Rectal smooth muscle tissue (tissue), 1 donor: Measurements from ENCODE around the gene HIC2.
A peak's percentile ranks its signal among the peaks of the same experiment; 100 is the strongest.
"Not testable (repeated sequence)": the region's sequence is repeated elsewhere in the genome, so short reads cannot be mapped to it uniquely, and the experiment has no call there.

Source experiments
- H3K27ac ChIP-seq: one replicate; pipeline ENCODE4 v1.7.0; 2013; ENCODE audit warnings: low read depth, low read length, inconsistent platforms
- H3K27me3 ChIP-seq: one replicate; pipeline ENCODE4 v1.7.0; 2013; ENCODE audit warnings: low read length; ENCODE audit not compliant: control insufficient read depth, insufficient read depth
- H3K36me3 ChIP-seq: one replicate; pipeline ENCODE4 v1.7.0; 2013; ENCODE audit warnings: low read length; ENCODE audit not compliant: control insufficient read depth, insufficient read depth
- H3K4me1 ChIP-seq: one replicate; pipeline ENCODE4 v1.7.0; 2013; ENCODE audit warnings: low read length; ENCODE audit not compliant: control insufficient read depth, insufficient read depth
- H3K4me3 ChIP-seq: one replicate; pipeline ENCODE4 v1.7.0; 2013; ENCODE audit warnings: low read length
- H3K9ac ChIP-seq: one replicate; pipeline ENCODE4 v1.7.0; 2013; ENCODE audit warnings: low read length

HIC2 gene

DNA sequence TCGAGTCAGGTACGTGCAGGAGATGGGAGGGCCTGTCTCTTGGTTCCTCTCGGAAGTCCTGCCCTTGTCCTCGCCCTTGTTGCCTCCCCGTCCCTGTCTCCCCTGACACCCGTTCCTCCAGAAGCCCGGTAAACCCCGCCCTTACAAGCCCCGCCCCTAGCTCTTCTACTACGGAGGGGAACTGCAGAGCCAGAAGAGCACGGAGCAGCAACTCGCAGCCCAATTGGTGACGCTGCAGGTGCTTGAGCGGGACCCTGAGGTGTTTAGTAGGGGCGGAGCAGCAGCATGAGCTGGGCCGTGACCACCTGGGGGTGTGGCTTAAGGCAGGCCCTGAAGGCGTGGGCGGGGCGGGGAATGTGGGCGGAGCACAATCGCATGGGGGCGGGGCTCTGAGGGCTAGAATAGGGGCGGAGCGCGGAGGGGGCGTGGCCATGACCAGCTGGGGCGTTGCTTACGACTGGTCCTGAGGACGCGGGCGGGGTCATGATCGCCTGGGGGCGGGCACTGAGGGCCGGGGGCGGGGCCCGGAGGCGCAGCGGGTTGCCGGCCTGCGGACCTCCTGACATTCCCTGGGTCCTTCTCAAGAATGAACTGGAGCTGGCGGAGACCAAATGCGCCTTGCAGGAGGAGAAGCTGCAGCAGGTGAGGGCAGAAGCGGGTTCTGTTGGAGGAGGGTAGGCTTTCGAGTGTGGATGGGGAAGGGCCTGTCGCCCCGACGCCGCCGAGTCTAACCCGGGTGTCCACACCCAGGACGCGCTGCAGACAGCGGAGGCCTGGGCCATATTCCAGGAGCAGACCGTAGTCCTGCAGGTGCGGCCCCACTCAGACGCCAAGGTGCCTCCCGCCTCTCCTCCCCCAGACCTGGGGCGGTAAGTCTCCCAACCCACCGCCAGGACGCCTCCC lies 51.3 kb downstream of the HIC2 start:
- H3K4me1 ChIP-seq, H3K27me3 ChIP-seq, H3K9ac ChIP-seq, H3K27ac ChIP-seq, H3K36me3 ChIP-seq: not testable (repeated sequence)
- peak overlapping the region; percentile 40 for H3K4me3 ChIP-seq

DNA sequence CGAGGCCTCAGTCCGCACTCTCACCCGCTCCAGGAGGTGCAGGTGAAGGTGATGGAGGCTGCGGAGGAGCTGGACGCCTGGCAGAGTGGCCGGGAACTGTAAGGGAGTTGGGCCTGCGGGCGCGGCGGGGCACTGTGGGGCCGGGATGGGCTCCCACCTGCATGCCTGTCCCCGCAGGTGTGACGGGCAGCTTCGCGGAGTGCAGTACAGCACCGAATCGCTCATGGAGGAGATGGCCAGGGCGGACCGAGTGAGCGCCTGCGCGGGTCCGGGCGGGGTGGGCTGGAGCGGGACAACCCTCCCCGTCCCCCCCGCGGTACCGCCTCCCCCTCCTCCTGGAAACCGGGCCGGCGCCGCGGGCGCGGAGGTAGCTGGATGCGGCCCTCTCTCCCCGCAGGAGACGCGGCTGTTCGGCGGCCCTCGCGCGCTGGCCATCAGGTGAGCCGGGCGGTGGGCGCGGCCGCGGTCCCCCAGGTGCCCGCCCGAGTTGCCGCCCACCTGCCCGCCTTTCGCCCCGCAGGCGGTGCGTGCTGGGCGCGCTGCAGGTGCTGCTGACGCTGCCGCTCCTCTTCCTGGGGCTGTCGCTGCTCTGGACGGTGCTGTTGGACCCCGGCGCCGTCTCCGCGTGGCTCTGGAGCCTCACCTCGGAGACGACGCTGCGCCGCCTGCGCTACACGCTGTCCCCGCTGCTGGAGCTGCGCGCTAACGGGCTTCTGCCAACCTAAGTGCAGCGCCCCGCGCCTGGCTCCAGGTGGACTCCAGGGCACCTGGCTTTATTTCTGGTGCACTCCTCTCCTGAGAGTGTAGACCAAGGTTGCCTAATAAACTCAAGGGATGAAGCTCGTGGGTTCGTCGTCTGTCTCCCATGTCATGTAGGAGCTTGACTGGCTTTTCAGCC lies 52.2 kb downstream of the HIC2 start:
- H3K27ac ChIP-seq, H3K36me3 ChIP-seq, H3K27me3 ChIP-seq, H3K4me3 ChIP-seq, H3K9ac ChIP-seq, H3K4me1 ChIP-seq: not testable (repeated sequence)

DNA sequence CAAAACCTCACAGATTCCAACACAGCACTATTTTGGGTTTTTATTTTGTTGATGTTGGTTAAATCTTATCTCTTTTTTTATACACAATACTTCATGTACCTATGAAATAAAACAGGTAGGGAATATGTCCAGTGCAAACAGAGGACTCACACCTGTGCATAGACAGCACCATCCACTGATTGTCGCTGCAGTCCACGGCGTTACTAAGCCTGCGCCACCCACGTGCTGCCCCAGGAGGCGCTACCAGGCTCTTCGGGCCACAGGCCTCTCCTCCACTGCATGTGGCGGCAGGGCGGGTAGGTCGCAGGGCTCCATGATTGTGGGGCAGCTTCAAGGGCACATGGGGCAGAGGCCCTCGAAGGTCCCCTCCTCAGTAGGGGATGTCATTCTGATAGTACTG lies 55.8 kb downstream of the HIC2 start:
- H3K4me3 ChIP-seq, H3K9ac ChIP-seq, H3K27me3 ChIP-seq, H3K4me1 ChIP-seq, H3K27ac ChIP-seq, H3K36me3 ChIP-seq: not testable (repeated sequence)

DNA sequence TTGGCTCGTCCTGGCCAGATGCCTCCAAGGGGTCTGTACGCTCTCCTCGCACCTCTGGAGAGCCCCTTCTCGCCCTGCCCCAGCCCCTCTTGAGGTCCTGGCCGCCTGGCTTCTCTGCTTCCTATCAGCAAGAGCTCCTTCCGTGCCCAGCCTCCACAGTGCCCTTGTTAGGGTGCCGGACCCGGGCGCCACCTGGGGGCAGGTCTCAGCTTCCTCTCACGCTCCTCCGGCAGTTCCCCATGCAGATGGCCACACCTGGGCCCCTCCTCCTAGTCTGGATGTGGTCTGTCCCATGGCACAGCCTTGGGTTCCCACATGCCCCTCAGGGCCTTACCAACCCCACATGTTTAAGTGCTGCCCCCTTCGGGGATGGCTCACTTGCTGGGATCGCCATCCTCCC lies 56.5 kb downstream of the HIC2 start:
- not testable (repeated sequence) for H3K4me1 ChIP-seq, H3K27me3 ChIP-seq, H3K36me3 ChIP-seq, H3K9ac ChIP-seq, H3K27ac ChIP-seq, H3K4me3 ChIP-seq

DNA sequence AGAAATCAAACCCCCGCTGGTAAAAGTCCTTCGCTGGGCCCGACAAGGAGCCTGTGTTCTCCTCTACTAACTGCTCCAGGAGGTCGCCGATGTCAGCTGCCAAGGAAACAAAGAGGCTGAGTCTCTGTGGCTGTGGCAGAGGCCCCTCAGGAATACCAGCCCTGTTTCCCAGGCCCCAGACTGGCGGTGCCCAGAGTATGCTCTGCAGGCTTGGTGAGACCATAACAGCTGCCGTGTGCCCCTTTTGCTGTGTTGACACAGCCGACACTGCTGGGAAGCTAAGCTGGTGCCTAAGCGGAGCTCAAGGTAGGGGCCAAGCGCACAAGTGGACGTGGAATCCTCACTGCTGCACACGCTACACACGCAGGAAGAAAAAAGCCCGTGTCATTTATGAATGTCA lies 66.9 kb downstream of the HIC2 start:
- H3K36me3 ChIP-seq = not testable (repeated sequence)

DNA sequence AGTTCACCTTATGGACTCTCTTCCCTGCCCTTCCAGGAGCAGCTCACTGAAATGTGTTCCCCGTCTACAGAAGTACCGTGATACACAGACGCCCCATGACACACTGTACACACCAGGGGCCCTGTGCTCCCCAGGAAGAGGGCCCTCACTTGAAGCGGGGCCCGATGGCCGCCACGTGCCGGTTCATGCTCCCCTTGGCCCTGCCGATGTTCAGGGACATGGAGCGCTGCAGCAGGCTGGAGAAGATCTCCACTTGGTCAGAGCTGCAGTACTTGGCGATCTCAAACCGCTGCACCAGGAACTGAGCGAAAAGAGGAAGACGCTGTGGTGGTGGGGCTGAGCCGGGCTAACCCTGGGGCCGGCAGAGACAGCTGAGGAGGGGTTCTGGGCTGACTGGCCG lies 70.6 kb downstream of the HIC2 start:
- not testable (repeated sequence) for H3K4me3 ChIP-seq, H3K27ac ChIP-seq, H3K9ac ChIP-seq, H3K27me3 ChIP-seq, H3K36me3 ChIP-seq, H3K4me1 ChIP-seq

More for the DNA sequence above, 66.9 kb downstream of the HIC2 start:
- H3K9ac ChIP-seq, H3K27ac ChIP-seq, H3K27me3 ChIP-seq, H3K4me3 ChIP-seq, H3K4me1 ChIP-seq: not testable (repeated sequence)

DNA sequence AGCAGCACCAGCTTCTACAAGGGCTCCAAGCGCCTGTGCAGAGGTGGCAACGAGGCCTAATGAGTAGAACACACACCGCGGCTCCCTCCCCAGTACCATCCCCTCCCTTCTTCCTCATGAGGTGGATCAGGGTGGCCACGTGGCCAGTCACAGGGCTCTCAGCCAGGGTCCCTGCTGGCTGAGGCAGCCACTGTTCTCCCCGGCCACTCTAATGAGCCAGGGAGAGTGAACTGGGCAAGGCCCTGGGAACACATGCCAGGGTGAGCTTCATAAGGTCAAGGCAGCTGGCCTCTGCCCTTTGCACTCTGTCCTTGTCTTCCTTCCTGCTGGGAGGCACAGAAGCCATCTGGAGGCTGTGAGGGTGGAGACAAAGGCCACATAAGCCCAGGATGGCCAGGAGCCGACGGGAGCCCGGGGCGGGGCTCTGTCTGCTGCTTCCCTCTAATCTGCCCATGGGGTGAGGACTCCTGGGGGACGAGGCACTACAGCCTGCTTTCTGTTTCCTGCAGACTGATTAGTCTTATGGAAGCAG lies 72.0 kb downstream of the HIC2 start:
- H3K27ac ChIP-seq, H3K4me3 ChIP-seq, H3K27me3 ChIP-seq, H3K9ac ChIP-seq, H3K4me1 ChIP-seq, H3K36me3 ChIP-seq: not testable (repeated sequence)

DNA sequence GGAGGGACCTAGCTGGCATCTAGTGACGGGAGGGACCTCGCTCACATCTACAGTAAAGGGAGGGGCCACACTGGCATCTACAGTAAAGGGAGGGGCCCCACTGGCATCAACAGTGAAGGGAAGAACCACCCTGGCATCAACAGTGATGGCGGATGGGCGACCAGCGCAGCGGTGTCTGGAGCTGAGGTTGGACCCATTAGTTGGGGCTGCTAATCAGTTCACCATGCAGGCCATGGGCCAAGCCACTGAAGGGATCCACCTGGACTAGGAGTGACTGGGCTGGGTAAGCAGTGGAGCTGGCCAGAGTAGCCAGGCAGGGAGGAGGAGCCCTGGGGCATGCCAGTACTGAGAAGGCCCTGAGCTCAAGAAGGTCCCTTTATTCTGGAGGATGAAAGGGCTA lies 73.4 kb downstream of the HIC2 start:
- H3K9ac ChIP-seq, H3K27ac ChIP-seq, H3K4me1 ChIP-seq, H3K36me3 ChIP-seq, H3K4me3 ChIP-seq, H3K27me3 ChIP-seq: not testable (repeated sequence)

DNA sequence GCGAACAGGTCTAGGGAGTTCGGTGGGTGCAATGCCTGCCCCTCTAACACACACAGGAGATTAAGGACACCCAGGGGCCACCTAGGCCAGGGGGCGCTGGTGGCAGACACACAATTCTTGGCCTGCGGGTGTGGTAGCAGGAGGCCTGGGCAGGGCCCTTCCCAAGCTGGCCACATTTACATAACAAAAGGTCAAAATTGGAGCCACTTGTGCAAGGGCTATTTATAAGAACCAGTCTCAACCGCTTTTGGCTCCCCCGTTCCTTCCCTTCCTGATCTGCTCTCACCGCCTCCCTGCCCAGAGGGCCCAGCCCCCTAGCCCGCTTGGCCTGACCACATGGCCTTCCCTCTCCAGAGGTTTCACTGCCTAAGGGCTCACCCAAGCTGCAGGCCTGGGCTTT lies 75.1 kb downstream of the HIC2 start:
- not testable (repeated sequence) for H3K4me1 ChIP-seq, H3K4me3 ChIP-seq, H3K9ac ChIP-seq, H3K27ac ChIP-seq, H3K27me3 ChIP-seq, H3K36me3 ChIP-seq

DNA sequence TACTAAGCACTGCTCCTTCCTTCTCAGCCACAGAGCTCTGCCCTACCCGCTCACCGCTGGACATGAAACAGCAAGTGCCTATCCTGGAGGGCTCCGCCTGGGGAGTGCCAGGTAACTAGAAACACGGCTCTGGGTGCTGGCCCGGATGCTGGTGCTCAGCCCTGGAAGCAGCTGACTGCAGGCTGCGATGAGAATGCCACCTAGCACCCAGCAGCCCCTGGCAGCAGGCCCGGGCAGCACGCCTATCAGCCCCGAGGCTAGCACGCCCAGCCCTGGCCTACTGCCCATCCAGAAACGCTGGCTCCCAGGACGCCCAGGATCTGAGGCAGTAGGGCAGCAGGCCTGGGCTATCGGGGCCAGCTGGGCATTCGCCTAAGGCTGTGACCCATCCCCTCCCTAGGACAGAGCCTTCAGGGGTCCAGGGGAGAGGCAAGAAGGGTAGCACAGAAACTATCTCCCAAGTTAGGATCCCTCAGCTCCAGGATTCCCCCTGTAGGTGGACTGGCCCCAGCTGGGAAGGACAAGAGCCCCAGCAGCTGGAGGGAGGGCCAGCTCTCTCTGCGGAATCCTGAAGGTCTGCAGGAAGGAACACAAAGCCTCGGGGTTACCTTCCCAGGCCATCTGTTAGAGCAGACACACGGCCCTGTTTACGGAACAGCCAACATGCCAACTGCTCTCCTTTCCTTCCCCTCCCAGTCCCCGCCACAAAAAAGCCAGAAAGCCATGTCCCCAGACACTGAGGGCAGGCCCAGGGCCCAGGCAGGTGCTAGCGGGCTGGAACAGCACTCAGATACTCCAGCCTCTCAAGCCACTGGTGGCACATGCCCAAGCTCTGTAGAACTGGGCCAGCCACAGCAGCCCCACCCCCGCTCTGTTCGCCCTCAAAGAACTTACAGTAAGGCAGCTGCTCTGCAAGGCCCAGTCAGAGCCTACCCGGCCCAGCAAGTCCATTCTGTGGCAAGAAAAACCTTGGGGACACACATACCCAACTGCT lies 76.9 kb downstream of the HIC2 start:
- H3K4me3 ChIP-seq, H3K4me1 ChIP-seq, H3K27ac ChIP-seq, H3K9ac ChIP-seq, H3K36me3 ChIP-seq, H3K27me3 ChIP-seq: not testable (repeated sequence)

DNA sequence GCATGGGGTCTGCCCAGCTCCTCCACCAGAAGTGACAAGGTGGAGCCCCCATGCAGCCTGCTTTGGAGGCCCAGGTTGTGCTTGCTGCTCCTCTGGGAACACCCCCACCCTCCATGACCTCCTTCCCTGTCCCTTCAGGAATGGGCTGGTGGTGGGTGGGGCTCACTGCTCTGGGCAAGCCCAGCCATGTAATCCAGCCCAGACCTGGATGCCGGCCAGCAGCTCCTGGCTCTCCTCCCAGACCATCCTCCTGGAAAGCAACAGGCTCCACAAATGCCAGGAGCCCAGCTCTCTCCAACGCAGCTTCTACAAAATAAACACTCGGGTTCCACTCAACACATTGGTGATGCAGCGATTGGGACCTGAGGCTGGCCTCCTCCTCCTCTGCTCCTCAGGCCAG lies 80.8 kb downstream of the HIC2 start:
- not testable (repeated sequence) for H3K4me1 ChIP-seq, H3K9ac ChIP-seq, H3K27ac ChIP-seq, H3K27me3 ChIP-seq, H3K36me3 ChIP-seq, H3K4me3 ChIP-seq

DNA sequence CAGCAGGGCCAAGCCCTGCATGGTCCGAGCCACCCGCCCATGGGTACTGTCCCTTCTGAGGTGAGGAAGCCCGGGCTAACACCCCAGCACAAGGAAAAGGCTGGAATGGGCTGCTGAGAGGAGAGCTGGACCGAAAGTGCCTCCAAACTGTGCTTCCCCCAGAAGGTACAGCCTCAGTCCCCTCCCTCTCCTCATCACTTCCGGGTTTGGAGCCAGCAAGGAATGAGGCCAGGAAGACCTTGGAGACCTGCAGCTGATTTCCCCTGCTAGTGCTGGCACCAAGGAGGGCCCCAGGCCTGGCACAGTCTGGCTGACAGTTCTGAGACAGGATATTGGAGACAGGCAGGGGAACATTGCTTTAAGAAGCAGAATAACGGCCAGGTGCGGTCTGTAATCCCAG lies 81.3 kb downstream of the HIC2 start:
- H3K9ac ChIP-seq, H3K27me3 ChIP-seq: not testable (repeated sequence)

More for the DNA sequence above, 81.3 kb downstream of the HIC2 start:
- not testable (repeated sequence) for H3K4me1 ChIP-seq, H3K4me3 ChIP-seq, H3K36me3 ChIP-seq, H3K27ac ChIP-seq
